ENCODE measurements around the gene PRR5L.

PRR5L gene

DNA sequence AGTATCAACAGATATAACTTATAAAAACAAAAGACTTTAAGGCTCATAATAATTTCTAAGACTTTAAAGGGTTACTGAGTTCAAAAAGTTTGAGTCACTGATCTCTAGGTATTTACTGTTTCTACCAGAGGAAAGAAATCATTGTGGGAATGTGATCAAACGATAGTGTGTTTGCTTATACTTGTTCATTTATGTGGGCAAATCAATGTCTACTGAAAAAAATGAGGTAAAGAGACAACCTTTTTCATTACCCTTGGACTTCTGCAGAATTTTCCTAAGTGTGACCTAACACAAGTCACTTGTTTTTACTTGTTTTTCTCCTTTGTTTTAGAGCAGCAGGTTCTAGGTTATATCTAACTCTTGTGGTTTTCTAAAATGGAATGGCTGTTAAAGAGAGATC lies 65.4 kb downstream of the PRR5L start:
- DNase-seq, result no peak

DNA sequence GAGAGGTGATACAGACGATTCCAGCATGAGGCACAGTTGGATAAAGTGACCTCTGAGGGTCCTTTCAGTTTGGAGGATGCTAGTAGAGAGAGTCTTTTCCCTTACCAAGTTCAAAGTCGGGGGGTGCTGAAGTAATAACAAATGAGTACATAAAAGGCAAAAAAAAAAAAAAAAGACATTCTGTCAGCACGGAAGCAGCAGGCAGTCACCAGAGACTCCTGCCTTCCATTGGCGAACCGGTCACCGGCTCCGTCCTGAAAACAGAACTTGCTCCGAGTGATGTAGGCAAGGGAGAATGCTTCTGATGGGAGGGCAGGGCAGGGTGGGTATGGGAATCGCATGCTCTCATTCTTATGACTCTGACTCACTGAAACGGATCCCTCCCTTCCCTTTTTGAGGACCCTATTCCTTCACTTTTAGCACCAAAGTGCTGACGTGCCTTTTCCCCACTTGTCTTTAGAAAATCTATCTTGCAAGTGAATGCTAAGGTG lies 65.9 kb downstream of the PRR5L start:
- no peak for DNase-seq

DNA sequence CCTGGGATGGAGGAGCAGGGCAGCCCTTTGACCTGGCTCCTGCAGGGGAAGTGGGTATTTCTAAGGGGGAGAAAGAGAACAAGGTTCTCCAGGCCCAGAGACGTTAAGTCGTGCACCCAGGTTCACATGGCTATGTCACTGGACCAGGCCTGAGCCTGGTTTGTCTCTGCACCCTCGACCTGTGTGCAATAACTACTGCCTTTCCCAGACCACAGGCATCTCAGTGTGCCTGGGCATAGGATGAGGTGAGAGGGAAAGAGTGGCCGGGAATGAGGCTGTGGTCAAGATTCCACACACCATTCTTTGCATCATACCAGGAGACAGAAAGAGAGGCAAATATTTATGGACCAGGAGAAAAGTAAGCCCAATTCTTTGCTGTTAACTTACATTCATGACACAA lies 66.8 kb downstream of the PRR5L start:
- DNase-seq, result no peak

DNA sequence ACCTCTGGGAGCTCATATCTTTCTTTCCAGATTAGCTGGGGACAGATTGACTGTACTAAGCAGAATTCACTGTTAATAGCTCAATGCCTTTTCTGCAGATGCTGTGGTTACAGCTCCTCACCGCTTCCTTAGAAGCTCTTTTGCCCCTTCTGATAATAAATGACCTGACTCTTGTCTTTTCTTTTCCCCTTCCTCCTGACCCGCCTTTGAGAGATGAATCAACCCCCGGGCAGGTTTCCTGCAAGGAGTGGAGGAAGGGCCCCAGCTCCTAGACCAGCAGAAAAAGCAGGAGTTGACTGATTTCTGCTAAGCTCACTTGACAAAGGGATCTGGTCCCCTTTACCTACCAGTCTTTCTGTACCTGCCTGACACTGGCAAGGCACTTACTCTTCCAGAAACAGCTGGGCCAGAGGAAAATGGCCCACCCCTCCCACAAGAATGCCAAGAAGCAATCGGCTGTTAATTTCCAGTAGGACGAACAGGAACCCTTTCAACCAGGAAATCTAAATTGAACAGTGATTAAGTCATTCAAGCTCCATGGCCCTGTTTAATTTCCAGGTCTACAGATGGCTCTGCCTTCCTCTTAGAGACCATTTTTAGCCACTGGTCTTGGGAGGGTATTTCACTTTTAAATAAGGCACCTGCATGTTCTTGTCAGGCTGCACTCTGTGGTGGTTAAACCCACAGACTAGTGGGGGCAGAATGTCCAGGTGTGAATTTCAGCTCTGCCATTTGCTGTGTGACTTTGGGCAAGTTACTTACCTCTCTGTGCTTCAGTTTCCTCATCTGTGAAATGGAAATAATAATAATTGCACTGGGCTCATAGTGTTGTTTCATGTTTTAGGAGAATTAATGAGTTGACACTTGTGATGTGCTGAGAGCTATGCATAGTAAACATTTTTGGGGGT lies 67.5 kb downstream of the PRR5L start:
- DNase-seq, result peak; percentile 38

DNA sequence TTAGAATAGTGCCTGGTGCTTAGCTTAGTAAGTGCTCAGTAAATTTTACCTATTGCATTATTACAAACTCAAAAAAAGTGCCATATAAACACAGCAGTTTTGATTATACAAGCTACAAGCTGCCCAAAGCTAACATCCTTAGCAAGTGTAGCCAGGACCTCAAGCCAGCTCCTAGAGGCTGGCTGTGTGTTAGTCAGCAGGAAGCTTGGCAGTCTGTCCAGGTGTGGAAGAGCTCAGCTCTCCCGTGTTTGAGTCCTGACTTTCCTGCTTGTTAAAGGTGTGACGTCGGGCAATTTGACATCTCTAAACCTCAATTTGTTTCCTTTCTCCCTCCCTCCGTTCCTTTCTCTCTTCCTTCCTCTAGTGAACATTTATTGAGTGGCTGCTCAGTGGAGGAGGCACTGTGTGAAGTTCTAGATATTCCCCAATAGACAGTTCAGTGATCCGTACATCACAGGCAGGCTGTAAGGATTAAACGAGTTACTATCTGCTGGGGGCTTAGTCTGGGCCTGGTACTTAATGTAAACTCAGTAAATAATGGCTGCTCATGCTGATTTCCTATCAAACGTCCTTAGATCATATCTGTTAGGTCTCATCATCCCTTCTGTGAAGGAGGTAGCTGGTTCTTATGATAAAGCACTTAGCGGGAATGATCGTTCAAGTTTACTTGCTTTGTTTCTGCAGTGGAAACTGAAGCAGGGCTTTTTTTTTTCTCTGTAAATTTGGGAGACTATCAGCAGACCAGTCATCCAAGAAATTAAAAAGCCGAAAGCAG lies 68.7 kb downstream of the PRR5L start:
- DNase-seq, result no peak

DNA sequence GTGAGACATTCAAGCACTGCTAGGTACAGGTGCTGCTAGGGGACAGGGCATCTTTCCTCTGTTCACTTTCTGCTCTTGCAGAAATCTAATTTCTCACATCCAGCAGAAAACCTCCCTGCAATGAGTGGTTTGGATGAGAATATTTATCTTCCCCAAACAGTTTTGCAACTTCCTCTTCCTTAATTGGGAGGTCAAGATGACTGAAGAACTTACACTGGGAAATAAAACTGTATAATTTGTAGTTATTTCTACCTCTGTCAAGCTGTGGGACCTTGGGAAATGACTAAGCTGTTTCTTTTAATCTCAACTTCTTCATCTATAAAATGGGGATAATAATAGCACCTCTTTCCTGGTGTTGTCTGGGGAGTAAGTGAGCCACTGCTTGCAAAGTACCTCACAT lies 69.8 kb downstream of the PRR5L start:
- peak; percentile 73 for DNase-seq

DNA sequence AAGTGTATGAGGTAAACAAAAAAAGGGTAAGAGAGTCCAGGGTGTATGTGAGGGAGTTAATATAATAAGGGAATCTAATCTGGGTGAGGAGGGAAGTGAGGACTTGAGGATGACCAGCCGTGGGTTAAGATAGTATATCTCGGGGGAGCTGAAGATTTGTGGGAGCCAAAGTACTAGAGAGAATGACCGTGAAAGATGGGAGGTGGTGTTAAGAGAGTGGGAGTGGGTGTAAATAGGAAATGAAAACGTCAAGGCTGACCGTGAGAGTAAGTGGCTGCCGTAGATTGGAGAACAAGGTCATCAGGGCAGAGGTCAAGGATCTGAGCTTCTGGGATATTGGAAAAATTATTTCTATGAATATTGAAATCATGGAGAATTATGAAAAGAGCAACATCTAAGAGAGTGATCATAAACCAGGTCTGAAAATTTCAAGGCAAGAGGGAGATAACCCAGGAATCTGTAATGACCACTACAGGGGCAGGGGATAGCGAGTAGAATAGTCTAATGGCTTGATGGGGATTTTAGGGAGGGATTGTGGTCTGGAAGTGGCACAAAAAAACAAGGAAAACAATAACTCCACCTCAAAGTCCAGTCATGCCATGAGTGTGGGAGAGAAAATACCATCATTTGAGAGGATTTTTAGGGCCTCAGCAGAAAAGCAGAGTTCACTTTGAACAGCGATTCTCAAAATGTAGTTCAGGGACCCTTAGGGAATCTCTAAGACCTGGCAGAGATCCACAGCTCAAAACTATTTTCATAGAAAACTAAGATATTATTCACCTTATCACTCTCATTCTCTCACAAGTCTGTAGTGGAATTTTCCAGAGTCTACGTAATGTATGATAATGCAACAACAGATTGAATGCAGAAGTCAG lies 72.0 kb downstream of the PRR5L start:
- no peak for DNase-seq

DNA sequence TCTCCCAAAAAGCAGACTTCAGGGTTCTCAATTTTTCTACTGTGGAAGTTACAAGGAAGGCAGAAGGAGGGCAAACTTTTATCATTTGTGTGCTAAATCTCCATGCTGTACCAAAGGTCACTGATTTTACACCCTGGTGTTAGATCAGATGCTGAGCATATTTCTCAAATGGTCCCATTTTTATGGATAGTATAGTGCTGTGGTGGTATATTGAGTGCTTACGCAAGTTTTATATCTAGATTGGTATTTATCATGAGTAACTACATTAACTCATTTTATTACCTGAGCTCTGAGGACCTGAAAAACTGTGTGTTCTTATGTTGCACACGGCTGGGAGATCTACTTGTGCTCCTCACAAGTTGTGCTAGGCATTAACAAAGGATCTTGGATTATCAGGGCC lies 75.1 kb downstream of the PRR5L start:
- DNase-seq, result no peak

DNA sequence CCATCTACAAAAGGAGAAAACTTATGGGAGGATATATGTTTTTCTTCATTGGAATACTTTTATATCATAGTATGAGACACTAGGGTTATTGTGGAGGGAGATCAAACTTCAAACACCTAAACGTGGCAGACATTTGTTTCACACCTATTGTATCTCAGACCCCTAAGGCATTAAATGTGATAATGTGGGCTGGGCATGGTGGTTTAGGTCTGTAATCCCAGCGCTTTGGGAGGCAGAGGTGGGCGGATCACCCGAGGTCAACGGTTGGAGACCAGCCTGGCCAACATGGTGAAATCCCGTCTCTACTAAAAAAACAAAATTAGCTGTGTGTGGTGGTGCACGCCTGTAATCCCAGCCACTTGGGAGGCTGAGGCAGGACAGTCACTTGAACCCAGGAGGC lies 75.5 kb downstream of the PRR5L start:
- no peak for DNase-seq

DNA sequence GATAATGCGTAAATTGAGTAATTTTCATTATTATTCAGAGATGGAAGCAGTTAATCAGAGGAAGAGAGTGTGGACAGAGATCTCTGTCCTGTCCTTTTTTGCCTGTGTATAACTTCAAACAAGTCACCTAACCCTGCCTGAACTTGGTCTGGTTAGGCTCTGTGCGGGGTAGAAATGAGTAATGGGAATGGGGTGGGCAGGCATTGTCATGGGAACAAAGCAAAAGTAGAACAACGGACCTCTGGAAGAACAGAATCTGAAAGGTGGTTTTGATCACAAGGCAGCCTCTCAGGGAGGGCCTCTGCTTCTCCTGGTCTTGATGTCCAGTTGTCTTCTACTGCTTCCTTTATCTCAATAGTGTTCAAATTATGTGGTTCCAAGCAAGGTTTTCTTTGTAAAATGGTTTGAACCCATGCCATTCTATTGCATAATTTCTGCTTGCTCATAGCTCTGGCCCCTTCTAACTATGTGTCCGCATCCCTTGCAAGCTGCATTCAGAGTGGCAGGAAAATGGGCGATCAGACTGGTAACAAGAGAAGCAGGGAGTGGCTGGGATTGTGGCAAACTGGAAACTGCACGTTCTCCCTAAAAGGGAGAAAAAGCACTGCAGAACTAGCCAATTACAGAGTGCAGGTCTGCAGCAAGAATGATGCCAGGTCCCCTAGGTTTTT lies 76.1 kb downstream of the PRR5L start:
- no peak for DNase-seq

DNA sequence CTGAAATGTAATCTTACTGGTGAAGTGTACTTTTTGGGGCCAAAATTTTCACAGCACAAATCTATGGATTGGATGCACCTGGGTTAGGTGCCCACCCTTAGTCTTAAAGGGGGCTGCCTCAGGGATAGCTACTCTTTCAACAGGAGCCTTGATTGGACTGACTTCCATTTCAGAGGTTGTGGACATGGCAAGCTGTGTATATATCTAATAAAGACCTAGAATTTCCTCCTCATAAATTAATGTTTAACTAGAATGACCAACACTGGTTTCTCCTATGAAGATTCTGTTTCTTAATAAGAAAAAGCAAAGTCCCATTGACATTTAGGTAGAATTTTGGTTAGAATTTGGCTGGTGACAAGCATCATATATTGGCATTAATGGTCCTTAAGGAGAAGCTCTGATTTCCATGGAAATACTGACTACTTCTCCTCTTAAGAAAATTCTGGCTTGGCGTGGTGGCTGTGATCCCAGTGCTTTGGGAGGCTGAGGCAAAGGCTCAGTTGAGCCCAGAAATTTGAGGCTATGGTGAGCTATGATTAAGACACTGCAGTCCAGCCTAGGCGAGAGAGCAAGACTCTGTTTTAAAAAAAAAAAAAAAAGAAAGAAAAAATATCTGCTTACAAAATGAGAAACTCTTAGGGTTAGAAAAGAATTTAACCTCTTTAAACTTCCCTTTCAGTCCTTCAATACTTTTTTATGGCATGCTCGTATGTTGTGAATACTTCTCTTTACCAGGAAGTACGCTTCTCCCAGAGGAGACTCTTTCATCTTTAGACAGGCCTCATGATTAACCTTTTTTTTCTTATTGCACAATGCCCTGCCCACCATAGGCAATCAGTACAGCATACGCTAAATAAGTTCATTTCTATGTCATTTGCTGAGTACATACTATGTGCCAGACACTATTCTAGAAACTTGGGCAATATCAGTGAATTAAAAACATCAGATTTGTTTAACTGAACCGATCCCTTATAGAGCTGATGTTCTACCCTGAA lies 77.2 kb downstream of the PRR5L start:
- DNase-seq, result no peak

DNA sequence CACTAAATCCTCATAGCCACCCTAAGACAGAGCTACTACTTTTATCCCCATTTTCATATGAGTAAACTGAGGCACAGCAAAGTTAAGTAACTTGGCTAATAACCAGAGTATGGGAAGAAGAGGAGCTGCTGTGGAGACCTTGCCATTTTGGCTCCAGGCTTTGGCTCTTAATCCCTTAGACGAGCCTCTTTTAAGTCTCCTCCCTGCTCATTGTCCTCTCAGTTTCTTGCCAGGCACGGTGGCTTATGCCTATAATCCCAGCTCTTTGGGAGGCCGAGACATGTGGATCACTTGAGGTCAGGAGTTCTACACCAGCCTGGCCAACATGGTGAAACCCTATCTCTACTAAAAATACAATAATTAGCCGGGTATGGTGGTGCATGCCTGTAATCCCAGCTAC lies 78.6 kb downstream of the PRR5L start:
- no peak for DNase-seq

DNA sequence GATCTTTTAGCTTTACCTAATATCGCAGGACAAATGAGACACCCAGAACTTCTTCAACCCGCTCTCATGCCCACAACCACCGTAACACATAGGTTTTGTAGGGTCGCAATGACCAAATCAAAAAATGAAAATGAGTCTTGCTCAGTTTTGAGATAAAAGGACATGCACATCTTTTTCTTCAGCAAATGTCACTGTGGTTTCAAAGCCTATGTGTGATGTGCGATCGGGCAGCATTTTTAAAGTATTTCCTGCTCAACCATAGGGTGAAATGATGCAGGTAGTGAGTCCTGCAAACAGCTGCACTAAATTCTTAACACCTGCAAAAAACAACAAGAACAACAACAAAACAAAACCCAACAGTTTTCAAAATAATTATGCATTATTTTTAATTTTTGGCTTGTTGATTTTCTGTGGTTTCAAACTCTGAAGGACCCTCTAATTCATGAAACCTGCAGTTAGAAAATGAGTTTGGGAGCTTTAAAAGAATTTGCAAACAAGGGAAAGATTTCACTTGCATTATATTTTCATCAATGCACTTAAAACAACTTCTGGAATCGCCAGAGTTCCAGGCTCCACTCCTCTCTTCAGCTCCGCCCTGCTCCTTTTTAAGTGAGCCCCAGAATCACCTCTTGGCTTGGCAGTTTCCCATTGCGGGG lies 79.4 kb downstream of the PRR5L start:
- DNase-seq, result no peak

DNA sequence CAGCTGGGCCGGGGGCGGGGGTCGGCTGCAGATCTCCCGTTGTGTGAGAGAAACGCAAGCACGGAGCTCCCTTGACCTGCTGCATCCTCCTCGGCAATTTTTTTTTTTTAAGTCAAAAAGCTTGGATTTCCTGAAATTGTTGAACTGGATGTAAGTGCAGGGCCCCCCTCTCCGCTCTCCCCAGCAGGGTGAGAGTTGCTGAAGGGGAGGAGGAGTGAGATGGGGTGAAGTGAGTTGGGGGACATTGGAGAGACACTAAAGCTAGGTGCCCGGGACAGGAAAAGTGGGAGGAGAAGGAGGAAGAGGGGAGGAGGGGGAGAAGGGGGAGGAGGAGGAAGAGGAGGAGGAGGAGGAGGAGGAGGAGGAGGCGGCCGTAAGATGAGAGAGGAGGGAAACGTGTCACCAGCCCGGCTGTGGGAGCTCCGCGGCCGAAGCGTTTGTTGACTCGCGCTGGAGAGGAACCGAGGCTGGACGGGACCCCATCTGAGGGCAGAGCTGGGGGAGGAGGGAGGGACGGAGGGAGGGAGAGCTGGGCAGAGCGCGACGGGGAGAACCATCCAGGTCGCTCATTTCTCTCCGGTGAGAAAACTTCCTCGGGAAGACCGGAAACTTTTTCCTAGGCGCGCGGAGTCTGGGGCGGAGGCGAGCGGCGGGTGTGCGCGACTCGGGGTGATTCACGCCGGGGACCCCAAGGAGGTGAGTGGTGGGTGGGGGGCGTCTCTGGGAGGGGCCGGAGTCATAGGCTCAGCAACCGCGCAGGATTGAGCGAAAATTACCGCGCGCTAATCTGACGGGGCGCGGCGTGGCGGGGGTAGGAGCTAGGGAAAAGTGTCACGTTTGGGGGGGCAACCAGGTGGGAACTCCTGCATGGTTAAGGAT lies 80.2 kb downstream of the PRR5L start:
- no peak for DNase-seq

DNA sequence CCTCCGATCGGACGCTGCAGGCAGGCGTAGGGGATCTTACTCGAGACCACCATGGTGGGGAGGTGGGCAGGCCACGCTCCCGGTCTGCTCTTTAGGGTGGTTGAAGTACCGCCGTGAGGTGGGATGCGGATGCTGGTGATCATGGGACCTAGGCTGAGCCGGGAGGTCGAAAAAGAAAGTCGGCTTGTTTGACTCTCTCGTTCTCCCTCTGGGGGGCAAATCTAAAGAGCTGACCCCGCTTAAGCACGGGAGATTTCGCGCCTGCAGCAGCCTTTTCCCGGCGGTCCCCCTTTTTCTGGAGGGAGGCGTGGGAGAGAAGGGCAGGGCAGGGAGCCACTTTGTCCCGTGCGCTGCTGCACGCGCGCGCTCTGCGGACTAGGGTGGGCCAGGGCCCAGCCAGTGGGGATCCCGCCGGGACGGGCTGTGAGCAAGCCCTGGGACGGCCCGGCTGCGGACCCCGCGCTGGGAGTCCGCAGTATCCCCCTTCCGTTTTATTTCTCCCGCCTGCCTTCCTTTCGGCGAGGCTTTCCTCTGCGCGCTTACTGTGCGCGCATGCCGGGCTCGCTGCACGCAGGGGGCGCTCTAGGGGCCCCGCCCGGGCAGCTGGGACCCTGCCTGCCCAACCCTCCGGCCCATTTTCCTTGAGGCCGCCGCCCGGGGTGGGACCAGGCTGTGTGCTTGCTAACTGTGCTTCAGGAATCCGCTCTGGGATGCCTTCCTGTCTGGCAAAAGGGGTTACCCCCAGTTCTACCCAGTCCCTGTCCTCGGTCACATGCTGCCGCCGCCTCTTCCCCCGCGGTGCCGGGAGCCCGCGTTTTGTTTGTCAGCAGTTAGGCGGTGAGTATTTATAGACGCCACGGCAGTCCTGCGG lies 81.0 kb downstream of the PRR5L start:
- DNase-seq, result peak; percentile 49

DNA sequence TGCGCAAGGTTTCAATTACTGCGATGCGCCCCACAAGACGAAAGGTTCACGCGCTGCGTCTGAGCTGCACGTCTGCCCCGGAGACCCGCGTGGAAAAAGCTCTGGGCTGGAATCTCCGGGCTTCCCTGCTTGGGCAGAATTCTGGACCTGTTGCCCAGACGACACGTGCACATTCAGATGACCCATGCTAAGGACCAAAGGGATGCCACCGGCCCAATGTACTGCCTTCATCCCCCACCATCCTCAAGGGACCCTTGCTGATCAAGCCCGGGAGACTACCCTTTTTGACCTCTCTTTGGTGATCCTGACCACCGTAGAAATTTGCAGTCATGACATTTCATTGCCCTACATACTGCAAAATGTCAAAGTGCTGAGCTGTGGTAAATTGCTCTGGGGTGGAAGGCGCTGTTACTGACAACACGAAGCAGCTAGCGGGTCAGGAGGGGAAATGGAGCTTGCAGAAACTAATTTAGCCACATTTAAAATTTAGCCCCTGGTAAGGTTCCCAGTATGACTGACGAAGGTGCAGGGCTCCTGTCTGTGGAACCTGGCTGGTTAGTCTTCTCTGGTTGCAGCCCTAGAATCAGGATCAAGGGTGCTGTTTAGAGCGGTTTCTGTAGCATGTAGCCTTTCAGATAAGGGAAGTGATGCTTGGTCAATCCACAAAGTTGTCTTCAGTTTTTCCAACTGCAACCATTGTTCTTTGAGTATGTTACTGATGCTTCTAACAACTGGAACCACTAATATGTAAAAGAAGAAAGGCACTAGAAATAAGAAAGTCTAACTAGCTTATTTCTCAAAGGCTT lies 81.9 kb downstream of the PRR5L start:
- DNase-seq, result no peak

DNA sequence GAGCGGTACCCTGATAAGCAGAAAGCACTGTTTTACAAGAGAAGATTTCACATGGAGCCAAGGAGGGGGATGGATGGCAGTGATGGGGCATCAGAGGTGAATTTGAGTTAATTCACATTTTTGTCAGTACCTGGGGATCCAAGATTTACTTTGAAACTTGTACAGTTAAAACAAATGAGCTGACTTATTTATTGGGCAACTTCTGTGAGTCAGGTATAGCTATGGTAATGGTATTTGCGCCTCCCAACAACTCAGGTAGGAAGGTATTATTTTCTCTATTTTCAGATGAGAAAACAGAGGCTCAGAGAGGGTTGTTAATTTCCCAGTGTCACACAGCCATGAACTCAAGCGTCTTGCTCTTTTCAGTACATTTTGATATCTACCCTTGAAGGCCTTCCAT lies 83.6 kb downstream of the PRR5L start:
- no peak for DNase-seq

All from KG1 (cell line).